Fibroblast of mammary gland (primary cell): ENCODE results near the gene ZNF547.

Source experiments
- DNase-seq: peaks from one replicate; pipeline ENCODE4 v3.0.0-alpha.2; 2010; ENCODE audit warnings: low read depth
- H3K4me3 ChIP-seq: 2 replicates; pipeline ENCODE4 v1.5.1; 2011; ENCODE audit warnings: low read depth, mild to moderate bottlenecking, low read length, moderate library complexity; ENCODE audit not compliant: control insufficient read depth
- CTCF ChIP-seq: conservative IDR thresholded peaks from 2 replicates; pipeline ENCODE4 v1.5.1; 2011; ENCODE audit warnings: low read depth, low read length, inconsistent platforms; ENCODE audit not compliant: control insufficient read depth, insufficient read depth

Gene ZNF547

GRCh38 chr19:57382806-57383488 is 19.6 kb downstream of the ZNF547 start:
- no peak for TF ChIP-seq CTCF
- H3K4me3 ChIP-seq: no peak overlapping the region
- DNase-seq: no peak

DNA sequence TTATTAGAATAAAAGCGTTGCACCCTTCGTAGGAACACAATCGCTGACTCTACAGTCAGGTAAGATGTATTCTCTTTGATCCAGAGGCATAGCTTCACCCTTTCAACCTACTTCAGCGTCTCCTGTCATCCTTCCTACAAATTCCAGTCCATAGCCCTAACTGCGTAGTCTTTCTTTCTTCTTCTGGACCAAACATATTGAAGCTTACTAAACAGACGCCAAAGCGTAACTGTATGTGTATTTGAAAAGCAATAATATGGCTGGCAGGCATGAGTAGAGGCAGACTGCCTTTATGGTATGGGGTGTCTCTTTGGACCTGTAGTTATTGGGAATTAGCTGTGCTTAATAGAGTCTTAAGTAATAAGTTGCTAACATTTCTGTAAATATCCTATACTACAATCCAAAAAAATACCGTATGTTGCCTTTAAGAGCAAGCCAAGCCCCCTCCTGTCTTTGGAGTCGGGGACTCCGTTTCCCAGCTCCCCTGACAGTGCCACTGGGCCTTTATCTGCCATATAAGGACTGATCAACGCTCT is 25.9 kb downstream of the ZNF547 start:
- DNase-seq: no peak
- peak overlapping the region; percentile 92 for H3K4me3 ChIP-seq
- TF ChIP-seq CTCF: no peak

DNA sequence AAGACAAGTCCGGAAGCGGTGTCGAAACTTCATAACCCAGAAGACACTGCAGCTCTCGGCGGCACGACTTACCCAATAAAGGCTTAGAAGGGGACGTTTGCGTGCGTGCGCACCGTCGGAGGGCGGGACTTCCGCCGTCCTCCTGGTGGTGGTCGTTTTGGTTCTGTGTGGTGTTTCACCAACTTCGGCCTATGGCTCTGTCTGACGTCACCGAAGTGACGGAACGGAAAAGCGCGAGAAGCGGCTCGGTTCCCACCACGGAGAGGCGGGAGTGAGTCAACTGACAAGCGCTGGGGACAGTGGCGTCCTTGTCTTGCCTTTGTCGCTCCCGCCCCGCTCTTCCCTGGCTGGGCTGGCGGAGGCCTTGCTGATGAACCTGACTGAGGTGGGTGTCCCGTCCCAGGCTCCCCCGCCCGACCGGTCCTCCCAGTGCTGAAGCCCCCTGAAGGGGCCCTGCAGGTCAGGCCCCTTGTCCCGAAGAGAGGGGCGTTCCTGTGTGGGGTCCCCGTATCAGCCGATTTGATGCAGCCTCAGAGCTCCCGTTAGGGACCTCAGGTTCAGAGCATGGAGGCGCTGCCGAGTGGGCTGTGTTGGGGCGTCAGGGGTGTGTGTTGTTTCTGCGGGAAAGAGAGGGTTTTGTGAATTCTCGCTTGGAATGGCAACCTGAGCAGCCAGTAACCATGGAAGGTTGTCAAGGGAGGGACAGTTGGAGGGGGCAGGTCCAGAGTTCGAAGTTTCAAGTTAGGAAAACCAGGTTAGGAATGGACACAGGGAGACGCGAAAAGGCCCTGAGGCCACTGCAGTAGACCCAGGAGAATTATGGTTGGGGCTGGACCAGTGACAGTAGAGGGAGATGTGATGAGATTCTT is 26.6 kb downstream of the ZNF547 start, which contains the start of gene ZNF548:
ZNF548 (plus strand) TSS at position 125 of the 869 bp plus-strand sequence; CDS start at position 371, 246 bp downstream.
- peak within 1 kb of the TSS; percentile 92 for H3K4me3 ChIP-seq
- TF ChIP-seq CTCF: peak; percentile 3
- peak; percentile 99 for DNase-seq

GRCh38 chr19:57395710-57396109 is 32.4 kb downstream of the ZNF547 start:
- no peak for DNase-seq
- no peak for TF ChIP-seq CTCF
- H3K4me3 ChIP-seq: no peak overlapping the region

DNA sequence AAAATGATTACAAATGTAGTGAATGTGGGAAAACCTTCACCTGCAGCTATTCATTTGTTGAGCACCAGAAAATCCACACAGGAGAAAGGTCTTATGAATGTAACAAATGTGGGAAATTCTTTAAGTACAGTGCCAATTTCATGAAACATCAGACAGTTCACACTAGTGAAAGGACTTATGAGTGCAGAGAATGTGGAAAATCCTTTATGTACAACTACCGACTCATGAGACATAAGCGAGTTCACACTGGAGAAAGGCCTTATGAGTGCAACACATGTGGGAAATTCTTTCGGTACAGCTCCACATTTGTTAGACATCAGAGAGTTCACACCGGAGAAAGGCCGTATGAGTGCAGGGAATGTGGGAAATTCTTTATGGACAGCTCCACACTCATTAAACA is 35.5 kb downstream of the ZNF547 start:
- TF ChIP-seq CTCF: no peak
- no peak for DNase-seq
- H3K4me3 ChIP-seq: no peak overlapping the region

- no peak overlapping the region for H3K4me3 ChIP-seq
- TF ChIP-seq CTCF: no peak
- DNase-seq: no peak
Measured at GRCh38 chr19:57403737-57404563, 40.6 kb downstream of the ZNF547 start.
